ENCODE data around the gene SART3.

GRCh38 chr12:108561852-108562347 is 927 bp upstream of the SART3 start:
- TF ChIP-seq POLR2A (IDR thresholded peaks at IDR 0.05): no peak
- TF ChIP-seq, protein P1, sequence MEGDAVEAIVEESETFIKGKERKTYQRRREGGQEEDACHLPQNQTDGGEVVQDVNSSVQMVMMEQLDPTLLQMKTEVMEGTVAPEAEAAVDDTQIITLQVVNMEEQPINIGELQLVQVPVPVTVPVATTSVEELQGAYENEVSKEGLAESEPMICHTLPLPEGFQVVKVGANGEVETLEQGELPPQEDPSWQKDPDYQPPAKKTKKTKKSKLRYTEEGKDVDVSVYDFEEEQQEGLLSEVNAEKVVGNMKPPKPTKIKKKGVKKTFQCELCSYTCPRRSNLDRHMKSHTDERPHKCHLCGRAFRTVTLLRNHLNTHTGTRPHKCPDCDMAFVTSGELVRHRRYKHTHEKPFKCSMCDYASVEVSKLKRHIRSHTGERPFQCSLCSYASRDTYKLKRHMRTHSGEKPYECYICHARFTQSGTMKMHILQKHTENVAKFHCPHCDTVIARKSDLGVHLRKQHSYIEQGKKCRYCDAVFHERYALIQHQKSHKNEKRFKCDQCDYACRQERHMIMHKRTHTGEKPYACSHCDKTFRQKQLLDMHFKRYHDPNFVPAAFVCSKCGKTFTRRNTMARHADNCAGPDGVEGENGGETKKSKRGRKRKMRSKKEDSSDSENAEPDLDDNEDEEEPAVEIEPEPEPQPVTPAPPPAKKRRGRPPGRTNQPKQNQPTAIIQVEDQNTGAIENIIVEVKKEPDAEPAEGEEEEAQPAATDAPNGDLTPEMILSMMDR (IDR thresholded peaks at IDR 0.05): no peak

All from prostate gland (tissue), 2 donors.